IPS DF 6.9 (cell line): ENCODE measurements around the gene TMPRSS11D.

ENCODE experiments used
- DNase-seq: peaks from one replicate; pipeline ENCODE4 v3.0.0-alpha.2; 2013; ENCODE audit warnings: low read depth, low spot score
- H3K27ac ChIP-seq: one replicate; pipeline ENCODE4 v1.5.1; 2013; ENCODE audit warnings: low read length, control low read depth
- H3K27me3 ChIP-seq: 2 replicates; pipeline ENCODE4 v1.6.1; 2013; ENCODE audit warnings: mild to moderate bottlenecking, low read length; ENCODE audit not compliant: control insufficient read depth, insufficient read depth
- H3K36me3 ChIP-seq: 2 replicates; pipeline ENCODE4 v1.6.1; 2013; ENCODE audit warnings: low read length; ENCODE audit not compliant: control insufficient read depth, insufficient read depth
- H3K4me1 ChIP-seq: 2 replicates; pipeline ENCODE4 v1.6.1; 2013; ENCODE audit warnings: low read length; ENCODE audit not compliant: control insufficient read depth, insufficient read depth
- H3K4me3 ChIP-seq: 2 replicates; pipeline ENCODE4 v1.5.1; 2013; ENCODE audit warnings: mild to moderate bottlenecking, low read length
- H3K9me3 ChIP-seq: 2 replicates; pipeline ENCODE4 v1.6.1; 2013; ENCODE audit warnings: low read length, inconsistent platforms; ENCODE audit not compliant: control insufficient read depth, insufficient read depth
- WGBS: extraction: QIAGEN DNeasy Blood & Tissue Kit; methylation state at CpG from one replicate; pipeline ENCODE4 v1.1.7; 2013; ENCODE audit warnings: mixed read lengths, missing lambda C conversion rate; ENCODE audit not compliant: insufficient read length, insufficient coverage; 5-methylcytosine and 5-hydroxymethylcytosine counted together

Gene TMPRSS11D

DNA sequence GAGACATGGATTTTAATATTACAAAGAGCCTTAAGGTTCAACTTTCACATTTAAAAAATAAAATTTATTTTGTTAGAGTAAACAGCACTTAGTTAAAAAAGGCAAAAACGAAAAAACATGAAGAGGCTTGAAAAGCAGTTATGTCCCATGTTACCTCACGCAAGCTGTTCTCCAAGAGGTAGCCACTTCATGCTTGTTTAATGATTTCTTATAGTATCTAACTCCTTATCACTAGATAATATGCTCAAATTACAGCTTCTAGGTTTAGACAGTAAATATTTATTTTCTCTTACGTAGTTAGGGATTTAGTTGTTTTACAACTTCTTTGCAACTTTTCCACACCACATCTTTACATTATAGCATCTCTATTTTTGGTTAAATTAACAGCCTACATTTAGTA lies 27.8 kb upstream of the TMPRSS11D start:
- Histone ChIP-seq H3K4me3 (no peak overlapping the region), H3K27me3 (no peaks in the 10 kb centered on the region), H3K4me1 (no peaks in the 10 kb centered on the region), H3K36me3 (no peaks in the 10 kb centered on the region), H3K9me3 (no peaks in the 10 kb centered on the region), H3K27ac (no peak overlapping the region)
- DNase-seq = no peak
- WGBS = no CpG with 5 or more reads among the region's 3 CpGs

DNA sequence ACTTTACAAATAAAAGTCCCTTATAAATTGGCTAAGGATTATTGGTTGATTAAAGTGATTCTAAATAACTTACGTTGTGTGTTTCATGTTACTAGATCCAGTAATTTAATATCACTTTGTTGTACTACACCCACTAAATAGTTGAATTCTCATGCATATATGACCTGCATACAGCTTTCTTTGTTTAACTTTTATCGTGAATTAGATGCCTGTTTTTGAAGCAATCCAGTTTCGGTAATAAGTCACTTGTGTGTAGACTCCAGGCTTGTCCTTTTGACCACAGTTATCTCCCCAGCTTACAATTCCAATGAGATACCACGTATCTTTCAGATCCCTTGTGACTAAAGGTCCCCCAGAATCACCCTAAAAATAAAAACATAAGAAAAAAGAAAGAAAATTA lies 27.3 kb upstream of the TMPRSS11D start:
- Histone ChIP-seq H3K4me1 (no peaks in the 10 kb centered on the region), H3K27ac (no peak overlapping the region), H3K9me3 (no peaks in the 10 kb centered on the region), H3K36me3 (no peaks in the 10 kb centered on the region), H3K4me3 (no peak overlapping the region), H3K27me3 (no peaks in the 10 kb centered on the region)
- WGBS = no CpG with 5 or more reads among the region's 4 CpGs
- DNase-seq = no peak

DNA sequence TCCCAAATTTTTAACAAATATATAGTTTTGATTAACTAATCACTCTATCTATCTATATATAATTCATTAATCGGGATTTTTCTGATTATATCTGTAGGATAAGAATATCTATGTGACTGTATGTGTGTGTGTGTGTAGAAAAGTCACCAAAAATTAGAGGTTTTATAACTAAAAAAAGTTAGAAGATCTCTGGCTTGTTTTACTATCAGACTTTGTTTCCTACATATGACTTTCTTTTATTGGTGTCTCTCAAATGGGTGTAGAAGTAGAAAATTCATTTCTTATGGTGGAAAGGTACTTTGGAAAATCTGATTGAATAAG lies 26.7 kb upstream of the TMPRSS11D start:
- Histone ChIP-seq H3K4me3 (no peak overlapping the region), H3K27me3 (no peaks in the 10 kb centered on the region), H3K9me3 (no peaks in the 10 kb centered on the region), H3K27ac (no peak overlapping the region), H3K4me1 (no peaks in the 10 kb centered on the region), H3K36me3 (no peaks in the 10 kb centered on the region)
- DNase-seq = no peak
- no CpG with 5 or more reads among the region's 1 CpG for WGBS

DNA sequence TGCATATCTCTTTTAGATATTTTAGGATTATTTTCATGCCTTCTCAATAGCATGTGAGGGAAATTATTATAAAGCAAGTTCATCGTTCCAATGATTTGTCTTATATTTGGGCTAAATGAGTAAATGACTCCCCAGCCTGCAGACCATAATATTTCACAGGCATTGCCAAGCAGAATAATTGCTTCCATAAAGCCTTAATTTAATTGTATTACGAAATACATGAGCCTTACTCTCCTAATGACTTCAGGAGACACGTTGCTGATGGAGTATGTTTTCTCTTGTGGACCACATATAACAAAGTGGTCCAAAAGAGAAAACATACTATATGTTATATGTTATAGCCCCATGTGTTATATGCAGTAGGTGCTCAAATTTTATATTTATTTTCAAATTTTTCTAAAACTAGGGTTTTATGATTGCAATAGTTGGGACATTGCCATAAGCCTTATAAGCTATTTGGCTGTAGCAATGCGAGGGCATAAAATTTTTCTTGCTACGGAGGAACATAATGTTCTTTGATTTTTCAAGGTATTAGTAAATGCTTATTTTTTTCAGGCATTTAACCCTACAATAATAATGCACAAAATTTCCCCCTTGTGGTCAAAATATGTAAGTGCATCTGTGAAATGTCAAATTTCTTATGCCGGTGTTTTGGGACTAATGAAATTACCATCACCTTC lies 26.2 kb upstream of the TMPRSS11D start:
- H3K36me3 ChIP-seq = no peaks in the 10 kb centered on the region
- no peak for DNase-seq

DNA sequence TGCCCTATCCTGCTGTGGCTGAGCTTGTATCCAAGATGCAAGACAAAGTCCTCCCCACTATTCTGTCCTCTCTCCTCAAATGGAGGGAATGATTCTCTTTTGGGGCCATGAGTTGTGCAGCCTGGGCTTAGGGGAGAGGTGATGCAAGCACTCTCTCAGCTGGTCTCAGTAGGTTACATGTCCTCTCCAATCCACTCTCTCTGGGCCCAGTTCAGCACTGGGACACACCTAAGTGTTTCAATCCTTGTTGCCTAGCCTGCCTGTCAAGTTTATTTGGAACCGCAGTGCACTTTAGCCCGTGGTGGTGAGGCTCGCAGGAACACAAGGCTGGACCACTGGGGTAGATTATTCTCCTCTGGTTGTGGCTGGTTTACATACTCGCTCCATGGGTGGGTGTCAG lies 23.8 kb upstream of the TMPRSS11D start:
- no peak for DNase-seq
- H3K4me3 ChIP-seq = no peak overlapping the region
- no CpG with 5 or more reads among the region's 4 CpGs for WGBS
- H3K4me1 ChIP-seq = no peaks in the 10 kb centered on the region
- no peaks in the 10 kb centered on the region for H3K9me3 ChIP-seq
- no peaks in the 10 kb centered on the region for H3K27me3 ChIP-seq
- no peaks in the 10 kb centered on the region for H3K36me3 ChIP-seq
- H3K27ac ChIP-seq = no peak overlapping the region

More for the DNA sequence above, 26.2 kb upstream of the TMPRSS11D start:
- Histone ChIP-seq H3K27ac (no peak overlapping the region), H3K4me3 (no peak overlapping the region), H3K4me1 (no peaks in the 10 kb centered on the region), H3K9me3 (no peaks in the 10 kb centered on the region), H3K27me3 (no peaks in the 10 kb centered on the region)
- WGBS = no CpG with 5 or more reads among the region's 6 CpGs

DNA sequence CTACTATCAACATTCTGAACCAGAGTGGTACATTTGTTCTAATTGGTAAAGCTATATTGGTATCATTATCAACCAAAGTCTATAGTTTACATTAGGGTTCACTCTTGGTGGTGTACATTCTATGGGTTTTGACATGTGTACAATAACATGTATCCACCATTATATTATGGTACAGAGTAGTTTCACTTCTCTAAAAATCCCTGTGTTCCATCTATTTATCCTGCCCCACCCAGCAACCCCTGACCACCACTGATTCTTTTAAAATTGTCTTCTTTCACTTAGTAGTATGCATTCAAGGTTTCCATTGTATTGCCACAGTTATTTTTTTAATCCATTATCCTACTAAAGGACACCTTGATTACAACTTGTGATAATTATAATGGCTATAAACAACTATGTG lies 15.3 kb upstream of the TMPRSS11D start:
- H3K27ac ChIP-seq = no peak overlapping the region
- no peaks in the 10 kb centered on the region for H3K27me3 ChIP-seq
- H3K36me3 ChIP-seq = no peaks in the 10 kb centered on the region
- H3K4me1 ChIP-seq = no peaks in the 10 kb centered on the region
- no peaks in the 10 kb centered on the region for H3K9me3 ChIP-seq
- DNase-seq = no peak
- H3K4me3 ChIP-seq = no peak overlapping the region

DNA sequence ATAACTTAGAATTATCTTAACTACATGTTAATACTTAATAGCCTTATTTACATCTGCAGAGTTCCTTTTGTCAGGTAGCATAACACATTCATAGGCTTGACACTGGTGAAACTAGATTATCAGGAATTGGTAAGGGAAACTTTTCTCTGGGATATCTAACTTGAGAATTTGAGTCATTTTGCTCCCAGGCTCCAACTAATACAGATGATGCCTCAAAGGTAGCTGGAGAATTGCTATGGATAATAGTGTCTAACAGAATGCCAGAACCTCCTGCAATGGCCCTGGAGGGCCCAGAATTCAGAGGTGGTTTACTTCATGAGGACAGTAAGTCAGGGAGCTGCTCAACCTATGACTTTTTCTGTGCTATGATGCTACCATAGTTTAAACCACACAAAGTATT lies 13.9 kb upstream of the TMPRSS11D start:
- DNase-seq = no peak
- Histone ChIP-seq H3K36me3 (no peaks in the 10 kb centered on the region), H3K27me3 (no peaks in the 10 kb centered on the region), H3K4me3 (no peak overlapping the region), H3K27ac (no peak overlapping the region), H3K9me3 (no peaks in the 10 kb centered on the region), H3K4me1 (no peaks in the 10 kb centered on the region)

DNA sequence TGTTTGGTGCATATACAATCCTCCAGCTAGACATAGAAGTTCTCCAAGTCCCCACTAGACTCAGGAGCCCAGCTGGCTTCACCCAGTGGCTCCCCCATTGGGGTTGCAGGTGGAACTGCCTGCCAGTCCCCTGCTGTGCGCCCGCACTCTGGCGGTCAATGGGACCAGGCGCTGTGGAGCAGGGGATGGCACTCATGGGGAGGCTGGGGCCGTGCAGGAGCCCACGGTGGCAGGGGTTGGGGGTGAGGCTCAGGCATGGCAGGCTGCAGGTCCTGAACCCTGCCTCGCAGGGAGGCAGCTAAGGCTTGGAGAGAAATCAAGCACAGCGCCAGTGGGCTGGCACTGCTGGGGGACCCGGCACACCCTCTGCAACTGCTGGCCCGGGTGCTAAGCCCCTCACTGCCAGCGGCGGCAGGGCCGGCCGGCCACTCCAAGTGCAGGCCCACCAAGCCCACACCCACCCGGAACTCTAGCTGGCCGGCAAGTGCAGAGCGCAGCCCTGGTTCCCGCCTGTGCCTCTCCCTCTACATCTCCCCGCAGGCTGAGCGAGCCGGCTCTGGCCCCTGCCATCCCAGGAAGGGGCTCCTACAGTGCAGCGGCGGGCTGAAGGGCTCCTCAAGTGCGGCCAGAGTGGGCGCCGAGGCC lies 12.7 kb upstream of the TMPRSS11D start:
- no peak overlapping the region for H3K27ac ChIP-seq
- no peaks in the 10 kb centered on the region for H3K9me3 ChIP-seq
- H3K36me3 ChIP-seq = no peaks in the 10 kb centered on the region
- no CpG with 5 or more reads among the region's 26 CpGs for WGBS
- no peak overlapping the region for H3K4me3 ChIP-seq
- DNase-seq = no peak
- H3K27me3 ChIP-seq = no peaks in the 10 kb centered on the region
- H3K4me1 ChIP-seq = no peaks in the 10 kb centered on the region

DNA sequence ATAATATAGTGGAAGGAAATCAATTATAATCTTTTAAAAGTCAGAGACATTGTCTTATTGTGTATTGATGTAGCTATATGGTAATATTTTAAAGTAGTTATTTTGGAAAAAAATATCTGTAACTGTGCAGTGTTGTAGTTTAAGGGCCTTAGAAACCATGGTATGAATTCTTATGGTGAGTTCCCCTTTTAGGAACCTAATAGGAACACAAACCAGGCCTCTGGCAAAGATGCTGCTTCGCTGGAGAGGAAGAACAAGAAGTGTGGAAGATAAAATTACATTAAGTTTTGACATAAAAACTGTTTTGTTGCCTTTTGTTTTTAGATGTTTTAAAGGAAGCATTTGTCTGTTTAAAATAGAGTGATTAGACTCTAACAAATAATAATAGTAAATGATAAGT lies 10.9 kb upstream of the TMPRSS11D start:
- Histone ChIP-seq H3K27ac (no peak overlapping the region), H3K36me3 (no peaks in the 10 kb centered on the region), H3K27me3 (no peaks in the 10 kb centered on the region), H3K4me1 (no peaks in the 10 kb centered on the region), H3K4me3 (no peak overlapping the region), H3K9me3 (no peaks in the 10 kb centered on the region)
- WGBS = no CpG with 5 or more reads among the region's 1 CpG
- DNase-seq = no peak

DNA sequence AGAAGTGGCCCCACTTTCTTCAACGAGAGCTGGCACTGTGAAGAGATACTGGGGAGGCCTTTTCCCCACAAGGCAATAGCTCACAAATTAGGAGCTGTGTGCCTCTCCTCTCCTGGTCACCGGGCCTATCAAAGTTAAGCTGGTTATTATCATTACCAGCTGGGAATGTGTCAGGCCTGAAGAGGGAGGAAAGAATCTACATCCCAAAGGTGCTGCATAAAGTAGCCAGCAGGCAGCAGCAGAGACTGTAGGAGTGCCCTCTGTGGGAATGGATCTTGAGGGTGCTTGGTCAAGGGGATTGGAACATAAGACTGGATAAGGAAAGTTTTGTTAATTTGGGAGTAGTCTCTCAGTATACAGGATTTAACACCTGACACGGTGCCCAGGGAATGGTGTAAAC lies 9.1 kb upstream of the TMPRSS11D start:
- Histone ChIP-seq H3K9me3 (no peaks in the 10 kb centered on the region), H3K27ac (no peak overlapping the region), H3K4me1 (no peaks in the 10 kb centered on the region), H3K27me3 (no peaks in the 10 kb centered on the region), H3K36me3 (no peaks in the 10 kb centered on the region), H3K4me3 (no peak overlapping the region)
- peak; percentile 13 for DNase-seq
- no CpG with 5 or more reads among the region's 3 CpGs for WGBS

DNA sequence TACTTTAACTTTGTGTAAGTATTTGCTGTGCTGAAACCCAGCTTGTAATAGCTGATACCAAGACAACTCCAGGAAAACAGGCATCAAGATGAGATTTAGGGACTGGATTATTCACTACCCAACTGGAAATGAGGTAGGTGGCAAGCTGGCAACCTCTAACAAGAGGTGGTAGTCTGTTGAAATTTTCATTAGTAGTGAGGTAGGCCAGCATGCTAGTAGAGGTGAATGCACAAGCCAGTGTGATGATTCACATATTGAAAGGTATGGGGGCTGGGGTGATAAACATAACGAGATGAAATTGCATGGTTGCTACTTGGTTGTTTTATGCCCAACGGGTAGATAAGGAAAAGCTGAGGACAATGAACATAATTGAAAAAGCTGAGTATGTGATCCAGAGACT lies 8.5 kb upstream of the TMPRSS11D start:
- no CpG with 5 or more reads among the region's 2 CpGs for WGBS
- H3K27me3 ChIP-seq = no peaks in the 10 kb centered on the region
- no peak overlapping the region for H3K4me3 ChIP-seq
- H3K36me3 ChIP-seq = no peaks in the 10 kb centered on the region
- H3K27ac ChIP-seq = no peak overlapping the region
- no peaks in the 10 kb centered on the region for H3K4me1 ChIP-seq
- no peak for DNase-seq
- H3K9me3 ChIP-seq = no peaks in the 10 kb centered on the region
